PC-3 (cell line): ENCODE measurements around the gene SHF. TPM values are rescaled to one million over a fixed set of nuclear protein-coding genes. Genes with fewer than 3 reads are reported as not detected.

Experiments used
- ATAC-seq: fragments of 200-7000 bp; cut with Tn5 transposase; 2 replicates; pipeline ENCODE4 v1.9.1; 2020; ENCODE audit warnings: mild to moderate bottlenecking, moderate library complexity
- BruUV-seq: library from RNA; stranded (reverse); fragments of 400-500 nt; replicated peaks from 2 replicates; lab custom pipeline; 2021; lab: Mats Ljungman, UMichigan
- CTCF ChIA-PET: fragments of 300-600 bp; sonication (Branson Sonifier 250); formaldehyde crosslinking; loops from one replicate; lab custom pipeline; 2022; ENCODE audit warnings: antibody characterized with exemption; lab: Charles Lee
- POLR2A ChIA-PET: fragments of 300-600 bp; sonication (Branson Sonifier 250); formaldehyde crosslinking; loops from one replicate; lab custom pipeline; 2022; ENCODE audit warnings: antibody characterized with exemption; ENCODE audit not compliant: unreplicated experiment; lab: Charles Lee
- DNase-seq: peaks from one replicate; pipeline ENCODE4 v3.0.0-alpha.2; 2015
- H2AFZ ChIP-seq: fragments of 300-600 bp; sonication (generic); 2 replicates; pipeline ENCODE4 v1.6.0; 2016; ENCODE audit warnings: antibody characterized with exemption, low read length
- H3F3A ChIP-seq: fragments of 300-600 bp; sonication (generic); one replicate; pipeline ENCODE4 v1.6.0; 2017; ENCODE audit warnings: antibody characterized with exemption, low read length, control low read depth, mild to moderate bottlenecking; ENCODE audit not compliant: unreplicated experiment
- H3K27ac ChIP-seq: fragments of 300-600 bp; sonication (generic); 2 replicates; pipeline ENCODE4 v1.5.1; 2016; ENCODE audit warnings: mild to moderate bottlenecking, low read length
- H3K27me3 ChIP-seq: fragments of 300-600 bp; sonication (generic); 2 replicates; pipeline ENCODE4 v1.6.1; 2016; ENCODE audit warnings: low read length, mixed read lengths
- H3K36me3 ChIP-seq: fragments of 300-600 bp; sonication (generic); 2 replicates; pipeline ENCODE4 v1.6.1; 2016; ENCODE audit warnings: low read depth, mixed run types, low read length, mixed read lengths
- H3K4me1 ChIP-seq: fragments of 300-600 bp; sonication (generic); 2 replicates; pipeline ENCODE4 v1.5.1; 2016; ENCODE audit warnings: low read length; ENCODE audit not compliant: insufficient read depth
- H3K4me2 ChIP-seq: fragments of 300-600 bp; sonication (generic); 2 replicates; pipeline ENCODE4 v1.6.0; 2016; ENCODE audit warnings: low read length
- H3K4me3 ChIP-seq: fragments of 300-600 bp; sonication (generic); 2 replicates; pipeline ENCODE4 v1.5.1; 2016; ENCODE audit warnings: mild to moderate bottlenecking, low read length, mixed read lengths
- H3K79me2 ChIP-seq: fragments of 300-600 bp; sonication (generic); 2 replicates; pipeline ENCODE4 v1.6.1; 2017; ENCODE audit warnings: low read length, mixed read lengths
- H3K9ac ChIP-seq: fragments of 300-600 bp; sonication (generic); 2 replicates; pipeline ENCODE4 v1.6.0; 2016; ENCODE audit warnings: mild to moderate bottlenecking, low read length
- H3K9me2 ChIP-seq: fragments of 300-600 bp; sonication (generic); replicated peaks from 2 replicates; pipeline ENCODE4 v1.6.1; 2016; ENCODE audit warnings: mixed run types, low read length, mixed read lengths
- H3K9me3 ChIP-seq: fragments of 300-600 bp; sonication (generic); 2 replicates; pipeline ENCODE4 v1.6.1; 2016; ENCODE audit warnings: low read length, mixed read lengths
- H4K20me1 ChIP-seq: fragments of 300-600 bp; sonication (generic); 2 replicates; pipeline ENCODE4 v1.6.1; 2016; ENCODE audit warnings: low read length, mixed read lengths
- CTCF ChIP-seq: fragments of 300-600 bp; sonication (generic); conservative IDR thresholded peaks from 2 replicates; pipeline ENCODE4 v1.5.1; 2017; ENCODE audit warnings: antibody characterized with exemption, low read depth, mild to moderate bottlenecking, low read length
- EZH2 ChIP-seq: fragments of 300-600 bp; sonication (generic); IDR thresholded peaks from one replicate; pipeline ENCODE4 v1.6.1; 2017; ENCODE audit warnings: antibody characterized with exemption, mild to moderate bottlenecking, low read length; ENCODE audit not compliant: unreplicated experiment
- EZH2phosphoT487 ChIP-seq: fragments of 300-600 bp; sonication (generic); IDR thresholded peaks from 2 replicates; pipeline ENCODE4 v1.6.1; 2018; ENCODE audit warnings: mild to moderate bottlenecking, antibody characterized with exemption, low read length, borderline replicate concordance
- intact Hi-C: fragments of 100-400 bp; cut with micrococcal nuclease; formaldehyde crosslinking; loops from 2 replicates; pipeline ENCODE4 v1.9.0; 2023
- total RNA-seq: library from RNA; depleted of rRNA; stranded (reverse); fragments of >200 nt; gene quantifications from 2 replicates; pipeline ENCODE4 v1.2.3, GENCODE V29; 2014

Gene SHF
- total RNA-seq, 1 experiment from 2014 or later: 1.2 TPM

- ChIA-PET POLR2A (no interaction called here), CTCF (interaction anchor here (0.9 to 1.0 kb wide), 2 partner anchors 17 to 61 kb away, joined by 3 to 5 read pairs; no protein-coding TSS in a partner anchor)
- H4K20me1 ChIP-seq: no peaks in the 10 kb centered on the region
- H3F3A ChIP-seq: no peaks in the 10 kb centered on the region
- DNase-seq (peak; percentile 48), ATAC-seq (0 out of 2 replicates have a peak, but pooled peaks have one; percentile 25)
- no peak overlapping the region for H3K4me2 ChIP-seq
- intact Hi-C loops: no loop called here
- BruUV-seq: no TSS peak
- H3K36me3 ChIP-seq: no peaks in the 10 kb centered on the region
- H3K4me3 ChIP-seq: no peak overlapping the region
- H3K79me2 ChIP-seq: no peaks in the 10 kb centered on the region
- H3K27me3 ChIP-seq: no peaks in the 10 kb centered on the region
- no peak overlapping the region for H3K27ac ChIP-seq
- TF ChIP-seq CTCF (peak; percentile 68), EZH2 (no peak)
- H3K9me2 ChIP-seq: no peaks in the 10 kb centered on the region
- H3K9ac ChIP-seq: no peak overlapping the region
- no peaks in the 10 kb centered on the region for H3K9me3 ChIP-seq
- H2AFZ ChIP-seq: no peak overlapping the region
- peaks cover 18% of the 10 kb centered on the region for H3K4me1 ChIP-seq
These were observed 8.4 kb downstream of the SHF start for GRCh38 chr15:45179221-45179985.

- no peak overlapping the region for H3K4me2 ChIP-seq
- no peak overlapping the region for H3K4me3 ChIP-seq
- DNase-seq (no peak), ATAC-seq (no peak)
- no peak overlapping the region for H3K9ac ChIP-seq
- intact Hi-C loops: no loop called here
- H3K36me3 ChIP-seq: no peaks in the 10 kb centered on the region
- no TSS peak for BruUV-seq
- POLR2A ChIA-PET: no interaction called here
- H3K79me2 ChIP-seq: no peaks in the 10 kb centered on the region
- CTCF ChIA-PET: no interaction called here
- TF ChIP-seq EZH2phosphoT487 (no peak), CTCF (no peak), EZH2 (no peak)
- H3F3A ChIP-seq: no peaks in the 10 kb centered on the region
- H4K20me1 ChIP-seq: no peaks in the 10 kb centered on the region
- H3K27ac ChIP-seq: no peak overlapping the region
- H3K4me1 ChIP-seq: peaks cover 11% of the 10 kb centered on the region
- H2AFZ ChIP-seq: no peak overlapping the region
- no peaks in the 10 kb centered on the region for H3K9me2 ChIP-seq
- no peaks in the 10 kb centered on the region for H3K9me3 ChIP-seq
- no peaks in the 10 kb centered on the region for H3K27me3 ChIP-seq
These were observed 10.5 kb downstream of the SHF start for GRCh38 chr15:45177285-45177684.

GRCh38 chr15:45174577-45174976, 13.2 kb downstream of the SHF start:
- intact Hi-C loops: no loop called here
- Histone ChIP-seq H3K79me2 (no peaks in the 10 kb centered on the region), H3K4me2 (no peak overlapping the region), H3K36me3 (no peaks in the 10 kb centered on the region), H3K4me1 (no peaks in the 10 kb centered on the region), H3K9ac (no peak overlapping the region), H2AFZ (no peak overlapping the region), H3F3A (no peaks in the 10 kb centered on the region), H3K9me3 (no peaks in the 10 kb centered on the region), H3K27me3 (no peaks in the 10 kb centered on the region), H3K27ac (no peak overlapping the region), H3K4me3 (no peak overlapping the region), H3K9me2 (no peaks in the 10 kb centered on the region), H4K20me1 (no peaks in the 10 kb centered on the region)
- TF ChIP-seq EZH2phosphoT487 (no peak), CTCF (no peak), EZH2 (no peak)
- POLR2A ChIA-PET: no interaction called here
- DNase-seq (no peak), ATAC-seq (no peak)
- CTCF ChIA-PET: no interaction called here
- BruUV-seq: no TSS peak
